GM19328 (cell line): Measurements from ENCODE around the gene SH3D19.
"Not testable (repeated sequence)": the region's sequence is repeated elsewhere in the genome, so short reads cannot be mapped to it uniquely, and the experiment has no call there.

Experiments used
- ATAC-seq: cut with Tn5 transposase; IDR thresholded peaks from one replicate; pipeline ENCODE4 v1.9.1; 2021; ENCODE audit warnings: mild to moderate bottlenecking, moderate library complexity; ENCODE audit not compliant: unreplicated experiment

The SH3D19 gene

DNA sequence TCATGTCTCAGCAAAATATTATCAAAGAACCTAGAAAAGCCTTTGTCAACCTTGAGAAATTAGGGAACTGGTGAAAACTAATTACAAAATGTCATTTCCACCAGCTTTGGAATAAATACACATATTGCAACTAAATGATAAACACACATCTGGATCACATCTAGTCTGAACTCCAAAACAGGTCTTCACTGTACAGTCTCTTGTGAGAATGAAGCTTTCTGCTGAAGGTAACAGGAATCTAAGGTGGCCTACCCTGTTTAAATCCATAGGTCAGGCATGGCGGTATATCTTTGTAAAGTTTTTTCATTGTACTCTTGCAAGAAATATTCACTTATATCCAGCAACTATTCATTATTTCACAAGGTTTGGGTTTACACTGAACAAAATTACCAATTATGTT is 1.7 kb downstream of the SH3D19 start:
- no peak for ATAC-seq

GRCh38 chr4:151322570-151322969 is 2.8 kb downstream of the SH3D19 start:
- no peak for ATAC-seq

- not testable (repeated sequence) for ATAC-seq
Measured at GRCh38 chr4:151322161-151322560, 3.2 kb downstream of the SH3D19 start.

DNA sequence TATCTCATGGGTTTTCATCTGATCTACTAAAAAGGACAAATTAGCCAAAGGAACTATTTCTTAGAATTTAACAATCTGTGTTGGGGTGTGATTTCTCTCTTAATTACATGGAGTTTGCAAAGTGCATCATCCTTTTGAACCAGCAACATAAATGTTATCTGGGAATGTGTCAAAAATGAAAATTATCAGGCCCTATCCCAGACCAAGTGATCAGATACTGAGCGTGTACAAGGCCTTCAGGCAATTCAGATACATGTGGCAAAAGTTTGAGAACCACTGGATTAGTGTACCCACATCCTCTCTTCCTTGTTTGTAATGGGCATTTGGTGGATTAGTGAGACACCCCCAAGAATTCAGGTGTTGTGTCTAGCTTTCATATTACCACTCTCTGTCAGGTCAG is 3.8 kb downstream of the SH3D19 start:
- ATAC-seq, result no peak

- ATAC-seq, result no peak
Measured at GRCh38 chr4:151319490-151319889, 5.9 kb downstream of the SH3D19 start.

DNA sequence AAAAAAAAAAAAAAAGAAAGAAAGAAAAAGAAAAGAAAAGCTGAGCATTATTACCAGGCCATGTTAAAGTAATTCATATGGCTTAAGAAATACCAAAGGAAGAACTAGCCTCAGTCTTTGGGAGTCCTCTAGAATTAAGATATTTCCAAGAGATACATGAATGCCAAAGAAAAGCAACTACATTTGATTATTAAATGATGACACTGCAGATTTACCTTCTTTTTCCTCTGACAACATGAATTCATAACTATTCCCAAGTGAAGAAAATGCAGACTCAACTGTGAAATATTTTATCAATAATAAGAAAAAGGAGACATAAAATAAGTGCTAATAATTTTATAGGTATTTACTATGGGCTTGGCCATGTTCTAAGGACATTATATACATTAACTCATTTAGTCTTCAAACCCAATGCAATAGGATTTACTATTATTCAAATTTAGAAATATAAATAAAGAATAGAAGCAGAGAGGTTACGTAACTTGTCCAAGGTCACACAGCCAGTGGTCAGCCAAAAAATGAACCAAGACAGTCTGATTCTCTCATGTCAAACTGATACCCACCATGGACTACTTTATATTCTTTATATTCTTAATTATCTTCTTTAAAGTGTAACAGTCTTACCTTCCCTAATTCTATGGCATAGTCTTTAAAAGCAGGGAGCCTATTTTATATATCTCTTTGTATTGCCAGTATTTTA is 6.9 kb downstream of the SH3D19 start:
- ATAC-seq, result no peak

DNA sequence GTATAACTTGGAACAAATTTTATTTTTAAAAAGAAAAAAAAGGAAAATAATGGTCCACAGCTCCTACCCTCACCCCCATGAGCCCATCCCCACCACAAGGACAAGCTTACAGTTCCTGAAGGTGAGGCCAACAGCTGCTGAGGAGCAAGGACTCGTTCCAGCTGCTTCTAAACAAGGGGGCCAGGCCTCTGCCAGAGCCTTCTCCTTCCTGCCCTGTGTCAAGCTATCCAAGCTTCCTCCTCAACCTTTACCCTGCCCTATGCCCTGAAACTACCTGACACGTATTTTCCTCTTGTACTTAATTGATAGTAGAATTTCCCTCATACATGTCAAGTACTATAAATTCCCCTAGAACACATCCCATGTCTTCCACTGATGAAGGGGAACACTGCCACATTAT is 8.8 kb downstream of the SH3D19 start:
- ATAC-seq, result no peak

- ATAC-seq, result no peak
Measured at GRCh38 chr4:151315212-151315886, 10.1 kb downstream of the SH3D19 start.

GRCh38 chr4:151314479-151314878 is 10.9 kb downstream of the SH3D19 start:
- no peak for ATAC-seq

DNA sequence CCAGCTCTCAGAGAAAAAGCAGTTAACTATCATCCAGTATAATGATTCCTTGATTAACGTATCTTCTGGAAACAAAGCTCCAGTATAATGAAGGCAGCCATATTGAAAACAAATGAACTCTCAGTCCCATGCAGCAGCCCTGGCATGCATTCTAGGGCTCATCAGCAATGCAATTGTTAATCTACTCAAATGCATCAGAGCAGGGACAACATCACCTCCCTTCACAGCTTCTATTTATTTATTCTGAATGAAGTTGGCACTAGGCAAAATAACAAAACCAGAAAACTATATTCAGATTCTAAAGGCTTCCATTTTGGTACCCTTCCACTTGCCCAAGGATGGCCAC is 11.4 kb downstream of the SH3D19 start:
- no peak for ATAC-seq

GRCh38 chr4:151313306-151314009 is 11.9 kb downstream of the SH3D19 start:
- ATAC-seq, result no peak

- no peak for ATAC-seq
Measured at GRCh38 chr4:151310124-151310728, 15.2 kb downstream of the SH3D19 start.

DNA sequence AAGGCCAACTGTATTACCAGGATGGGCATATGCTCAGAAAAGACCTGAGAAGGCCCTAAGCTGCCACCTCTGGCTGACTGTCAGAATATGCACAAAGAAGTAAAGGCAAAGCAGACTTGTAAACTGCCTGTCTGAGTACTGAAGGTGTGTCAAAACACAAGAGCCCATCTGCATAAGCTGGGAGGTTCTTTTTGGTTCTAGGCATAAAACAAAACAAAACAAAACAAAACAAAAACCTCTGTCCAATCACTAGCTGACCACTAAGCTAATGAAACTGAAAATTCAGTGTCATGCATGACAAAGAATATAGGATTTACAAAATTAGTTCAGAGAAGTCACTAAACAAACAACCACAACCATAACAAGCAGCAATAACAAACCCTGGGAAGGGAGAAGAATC is 20.6 kb downstream of the SH3D19 start:
- no peak for ATAC-seq

- no peak for ATAC-seq
Measured at GRCh38 chr4:151304226-151304625, 21.2 kb downstream of the SH3D19 start.

GRCh38 chr4:151302432-151302831 is 23.0 kb downstream of the SH3D19 start:
- ATAC-seq, result no peak

GRCh38 chr4:151297170-151297569 is 28.2 kb downstream of the SH3D19 start:
- no peak for ATAC-seq

DNA sequence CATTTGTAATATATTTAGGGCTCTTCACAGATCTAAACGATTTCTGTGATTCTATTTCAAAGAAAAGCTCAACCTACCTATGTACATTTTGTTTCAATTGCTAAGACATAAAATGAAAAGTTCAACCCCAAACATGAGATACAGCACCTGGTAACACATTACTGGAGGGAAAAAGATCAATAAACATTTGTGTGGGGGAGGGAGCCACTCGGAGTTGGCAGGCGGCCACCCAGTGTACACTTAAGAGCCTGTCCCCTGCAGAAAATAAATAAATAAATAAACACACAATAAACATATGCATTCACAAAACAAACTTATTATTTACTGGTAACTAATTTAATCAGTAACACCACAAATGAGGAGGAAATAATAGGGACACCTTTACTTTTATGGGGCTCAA is 29.2 kb downstream of the SH3D19 start:
- no peak for ATAC-seq

DNA sequence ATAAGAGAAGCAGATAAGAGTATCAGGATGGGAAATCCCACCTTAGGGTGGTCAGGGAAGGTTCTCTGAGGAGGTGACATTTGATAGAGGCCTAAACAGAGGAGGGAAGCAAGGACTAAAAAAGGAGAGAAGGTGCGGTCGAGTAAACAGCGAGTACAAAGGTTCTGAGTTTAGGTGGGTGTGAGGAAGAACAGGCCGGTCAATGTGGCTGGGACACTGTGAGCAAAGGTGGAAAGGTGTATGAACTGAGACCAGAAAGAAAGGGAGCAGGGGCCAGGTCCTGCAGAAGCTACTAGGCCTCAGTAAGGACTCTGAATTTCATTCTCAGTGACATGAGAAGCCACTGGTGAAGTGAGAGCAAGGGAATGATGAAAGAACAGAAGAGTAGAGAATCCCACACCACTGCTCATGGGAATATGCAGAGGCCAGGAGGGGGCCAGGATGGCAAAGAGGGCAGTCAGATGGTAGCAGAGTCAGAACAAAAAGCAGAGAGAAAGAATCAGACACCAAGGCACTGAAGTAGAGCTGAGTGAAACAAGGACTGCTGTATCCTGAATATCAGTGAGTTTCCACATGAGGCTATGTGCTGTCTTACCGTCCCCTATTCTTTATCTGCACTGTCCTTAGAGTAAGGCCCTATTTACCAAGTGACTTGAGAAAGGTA is 30.4 kb downstream of the SH3D19 start:
- no peak for ATAC-seq

DNA sequence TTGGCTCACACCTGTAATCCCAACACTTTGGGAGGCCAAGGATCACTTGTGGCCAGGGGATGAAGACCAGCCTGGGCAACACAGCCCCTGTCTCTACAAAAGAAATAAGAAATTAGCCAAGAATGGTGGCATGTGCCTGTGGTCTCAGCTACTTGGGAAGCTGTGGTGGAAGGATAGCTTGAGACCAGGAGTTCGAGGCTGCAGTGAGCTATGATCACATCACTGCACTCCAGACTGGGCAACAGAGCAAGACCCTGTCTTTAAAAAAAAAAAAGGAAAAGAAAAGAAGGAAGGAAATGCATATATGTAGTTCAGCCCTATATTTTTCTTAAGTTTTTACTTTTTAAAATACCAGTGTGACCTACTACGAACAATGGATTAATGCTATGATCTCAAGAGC is 33.4 kb downstream of the SH3D19 start:
- no peak for ATAC-seq

- no peak for ATAC-seq
Measured at GRCh38 chr4:151291485-151291884, 33.9 kb downstream of the SH3D19 start.

- no peak for ATAC-seq
Measured at GRCh38 chr4:151287409-151287808, 38.0 kb downstream of the SH3D19 start.
